Endothelial cell of umbilical vein (primary cell): ENCODE measurements around the gene LTBP1. TPM values are rescaled to one million over a fixed set of nuclear protein-coding genes. Genes with fewer than 3 reads are reported as not detected.

ENCODE experiments used
- BruUV-seq: library from RNA; stranded (reverse); fragments of 400-500 nt; replicated peaks from 2 replicates; lab custom pipeline; 2021; lab: Mats Ljungman, UMichigan
- CTCF ChIA-PET: fragments of 300-600, 350-600 bp; sonication (Branson Sonifier 250); formaldehyde crosslinking; loops from one replicate; lab custom pipeline; 2021; ENCODE audit warnings: antibody characterized with exemption, inconsistent platforms; lab: Charles Lee
- POLR2A ChIA-PET: fragments of 300-600, 350-600 bp; sonication (Branson Sonifier 250); formaldehyde crosslinking; loops from one replicate; lab custom pipeline; 2021; ENCODE audit warnings: antibody characterized with exemption, inconsistent platforms; lab: Charles Lee
- DNase-seq: peaks from one replicate; pipeline ENCODE4 v3.0.0-alpha.2; 2011; ENCODE audit warnings: low read depth, low spot score
- FAIRE-seq: peaks from 2 replicates; lab custom pipeline; 2011; peaks lifted over from hg19 to GRCh38; lab: Jason Lieb, UNC
- H2AFZ ChIP-seq: 2 replicates; pipeline ENCODE4 v1.6.0; 2012; ENCODE audit warnings: low read depth, low read length, control low read depth, inconsistent platforms
- H3K27ac ChIP-seq: 2 replicates; pipeline ENCODE4 v1.5.1; 2011; ENCODE audit warnings: low read depth, mild to moderate bottlenecking, control low read depth, low read length, moderate library complexity; ENCODE audit not compliant: insufficient read depth
- H3K27me3 ChIP-seq, 2 experiments: 2 replicates each; pipeline versions ENCODE4 v1.6.0 to v1.6.1; 2011; ENCODE audit warnings: low read length in 2 of 2, mixed read lengths in 1 of 2; ENCODE audit not compliant: control insufficient read depth in 2 of 2, insufficient read depth in 2 of 2
- H3K36me3 ChIP-seq, 2 experiments: 2 replicates in 1 of 2; 3 replicates in 1 of 2; pipeline ENCODE4 v1.5.1; 2011; ENCODE audit warnings: low read length in 2 of 2, mild to moderate bottlenecking in 1 of 2, moderate library complexity in 1 of 2; ENCODE audit not compliant: control insufficient read depth in 2 of 2, insufficient read depth in 2 of 2; ENCODE audit errors: extremely low read depth in 1 of 2
- H3K4me1 ChIP-seq: 3 replicates; pipeline ENCODE4 v1.5.1; 2011; ENCODE audit warnings: mild to moderate bottlenecking, low read length; ENCODE audit not compliant: control insufficient read depth, insufficient read depth; ENCODE audit errors: extremely low read depth
- H3K4me2 ChIP-seq: 2 replicates; pipeline ENCODE4 v1.6.1; 2011; ENCODE audit warnings: low read length, control low read depth, mixed read lengths; ENCODE audit not compliant: insufficient read depth
- H3K4me3 ChIP-seq, 3 experiments: fragments of 200-600 bp in 1 of 3; sonication (generic), shearing (Covaris generic) in 1 of 3; replicated peaks in 1 of 3; 2 replicates each; pipeline ENCODE4 v1.5.1; 2011 to 2016; ENCODE audit warnings: control low read depth in 3 of 3, low read length in 3 of 3, mild to moderate bottlenecking in 2 of 3, inconsistent platforms in 1 of 3, low read depth in 1 of 3, moderate library complexity in 1 of 3; ENCODE audit not compliant: insufficient read depth in 1 of 3
- H3K79me2 ChIP-seq: 2 replicates; pipeline ENCODE4 v1.6.0; 2012; ENCODE audit warnings: low read length, inconsistent platforms; ENCODE audit not compliant: control insufficient read depth, insufficient read depth
- H3K9ac ChIP-seq: replicated peaks from 2 replicates; pipeline ENCODE3; 2011; ENCODE audit warnings: low read length, control low read depth; ENCODE audit not compliant: insufficient read depth; ENCODE audit errors: extremely low read depth
- H3K9me1 ChIP-seq: replicated peaks from 3 replicates; pipeline ENCODE4 v1.6.0; 2011; ENCODE audit warnings: mild to moderate bottlenecking, low read length; ENCODE audit not compliant: control insufficient read depth, insufficient read depth; ENCODE audit errors: extremely low read depth
- H3K9me3 ChIP-seq: replicated peaks from 2 replicates; pipeline ENCODE4 v1.5.1; 2012; ENCODE audit warnings: low read length, inconsistent platforms; ENCODE audit not compliant: control insufficient read depth, insufficient read depth
- H4K20me1 ChIP-seq: replicated peaks from 2 replicates; pipeline ENCODE3; 2011; ENCODE audit warnings: mild to moderate bottlenecking, low read length; ENCODE audit not compliant: control insufficient read depth, insufficient read depth; ENCODE audit errors: extremely low read depth
- EZH2 ChIP-seq: IDR thresholded peaks from 2 replicates; pipeline ENCODE4 v1.6.1; 2012; ENCODE audit warnings: borderline replicate concordance, low read depth, mild to moderate bottlenecking, moderate library complexity, low read length, inconsistent platforms; ENCODE audit not compliant: severe bottlenecking
- FOS ChIP-seq: IDR thresholded peaks from 2 replicates; pipeline ENCODE4 v1.6.1; 2011; ENCODE audit warnings: mild to moderate bottlenecking, low read length, moderate library complexity, borderline replicate concordance; ENCODE audit not compliant: insufficient read depth
- GATA2 ChIP-seq: IDR thresholded peaks from 2 replicates; pipeline ENCODE4 v1.7.0; 2011; ENCODE audit warnings: low read depth, mild to moderate bottlenecking, moderate library complexity, mixed read lengths, low read length; ENCODE audit not compliant: insufficient read length, insufficient read depth
- JUN ChIP-seq: IDR thresholded peaks from 2 replicates; pipeline ENCODE4 v1.6.1; 2011; ENCODE audit warnings: borderline replicate concordance, low read depth; ENCODE audit not compliant: insufficient read length, insufficient read depth
- MYC ChIP-seq: IDR thresholded peaks from one replicate; pipeline ENCODE4 v1.6.1; 2011; ENCODE audit warnings: mild to moderate bottlenecking, low read depth, low read length
- POLR2A ChIP-seq: IDR thresholded peaks from 2 replicates; pipeline ENCODE4 v1.6.1; 2012; ENCODE audit warnings: low read depth, mild to moderate bottlenecking, control low read depth, low read length
- POLR2AphosphoS5 ChIP-seq: IDR thresholded peaks from 2 replicates; pipeline ENCODE4 v1.6.1; 2012; ENCODE audit warnings: low read depth, mild to moderate bottlenecking, control low read depth, low read length, moderate library complexity; ENCODE audit not compliant: insufficient read depth
- dilution Hi-C: fragments of 300-500 bp; cut with MboI; formaldehyde crosslinking; loops from one replicate; pipeline ENCODE4 v1.15.0; 2019; ENCODE audit warnings: low sequenced_read_pairs; ENCODE audit not compliant: extremely low pct_ligation_motif_present
- intact Hi-C: fragments of 100-400 bp; cut with micrococcal nuclease; formaldehyde crosslinking; loops from one replicate; pipeline ENCODE4 v1.10.0; 2022
- polyA plus RNA-seq, 4 experiments: library from polyadenylated mRNA; depleted of rRNA in 3 of 4; stranded (reverse) in 3 of 4; unstranded in 1 of 4; fragments of >200 nt; gene quantifications; 2 replicates each; pipeline versions ENCODE4 v1.2.1 to v1.2.3, GENCODE V29; 2011 to 2012; ENCODE audit warnings: missing spikeins in 1 of 4
- total RNA-seq: library from RNA; stranded (reverse); gene quantifications from 2 replicates; pipeline ENCODE4 v1.2.3, GENCODE V29; 2021
- TF ChIP-seq, protein P1 (sequence below): IDR thresholded peaks from 2 replicates; pipeline ENCODE4 v1.6.1; 2011; ENCODE audit not compliant: insufficient read depth, insufficient read length
- TF ChIP-seq, protein P2 (sequence below), 2 donors: IDR thresholded peaks; 1 replicate in 1 of 2; 2 replicates in 1 of 2; pipeline ENCODE4 v1.5.1; 2011; ENCODE audit warnings: low read length in 2 of 2, mild to moderate bottlenecking in 2 of 2, moderate library complexity in 2 of 2, control low read depth in 1 of 2, inconsistent platforms in 1 of 2, low read depth in 1 of 2; ENCODE audit not compliant: insufficient read depth in 1 of 2; ENCODE audit errors: extremely low read depth in 1 of 2

LTBP1 gene
- total and polyA plus RNA-seq, 2 donors (not counting 3 experiments of a cell fraction or from before 2014, with no cell fraction given): 57.4 to 68.2 TPM

DNA sequence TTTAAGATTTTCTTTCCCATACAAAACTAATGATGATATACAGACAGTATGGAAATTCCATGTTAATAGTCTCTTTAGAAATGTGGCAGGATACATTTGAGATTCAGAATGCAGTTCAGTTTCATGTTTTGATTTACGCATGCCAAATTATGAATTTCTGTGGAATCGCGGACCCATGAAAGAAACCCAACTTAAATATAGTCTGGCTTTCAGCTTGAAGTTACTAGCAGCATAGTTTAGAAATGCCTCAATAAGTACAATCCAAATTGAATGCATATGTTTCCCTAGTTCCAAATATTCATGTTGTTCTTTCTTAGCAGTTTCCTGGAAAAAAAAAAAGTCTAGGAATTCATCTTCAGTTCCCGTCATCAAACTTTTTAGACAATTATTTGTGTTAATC, 365.6 kb downstream of the LTBP1 start:
- Histone ChIP-seq H3K27ac (no peak overlapping the region), H4K20me1 (no peaks in the 10 kb centered on the region), H3K4me2 (no peak overlapping the region), H3K79me2 (no peaks in the 10 kb centered on the region), H3K9ac (no peak overlapping the region), H3K36me3 (peaks cover 0 to 2% of the 10 kb centered on the region in 2 experiments), H3K27me3 (no peaks in the 10 kb centered on the region), H3K9me1 (no peaks in the 10 kb centered on the region), H3K4me3 (no peak overlapping the region), H3K9me3 (no peaks in the 10 kb centered on the region), H2AFZ (no peak overlapping the region), H3K4me1 (no peaks in the 10 kb centered on the region)
- intact Hi-C loops (no loop called here), dilution Hi-C loops (no loop called here)
- ChIA-PET CTCF (no interaction called here), POLR2A (interaction anchor here (0.7 kb wide), 1 partner anchor 1045 kb away, joined by 4 read pairs; no protein-coding TSS in a partner anchor)
- BruUV-seq: no TSS peak
- no peak for TF ChIP-seq JUN
- no peak for TF ChIP-seq GATA2
- no peak for TF ChIP-seq POLR2A
- TF ChIP-seq POLR2AphosphoS5: no peak
- no peak for TF ChIP-seq FOS
- TF ChIP-seq, protein P1, sequence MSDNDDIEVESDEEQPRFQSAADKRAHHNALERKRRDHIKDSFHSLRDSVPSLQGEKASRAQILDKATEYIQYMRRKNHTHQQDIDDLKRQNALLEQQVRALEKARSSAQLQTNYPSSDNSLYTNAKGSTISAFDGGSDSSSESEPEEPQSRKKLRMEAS: no peak
- TF ChIP-seq, protein P2, sequence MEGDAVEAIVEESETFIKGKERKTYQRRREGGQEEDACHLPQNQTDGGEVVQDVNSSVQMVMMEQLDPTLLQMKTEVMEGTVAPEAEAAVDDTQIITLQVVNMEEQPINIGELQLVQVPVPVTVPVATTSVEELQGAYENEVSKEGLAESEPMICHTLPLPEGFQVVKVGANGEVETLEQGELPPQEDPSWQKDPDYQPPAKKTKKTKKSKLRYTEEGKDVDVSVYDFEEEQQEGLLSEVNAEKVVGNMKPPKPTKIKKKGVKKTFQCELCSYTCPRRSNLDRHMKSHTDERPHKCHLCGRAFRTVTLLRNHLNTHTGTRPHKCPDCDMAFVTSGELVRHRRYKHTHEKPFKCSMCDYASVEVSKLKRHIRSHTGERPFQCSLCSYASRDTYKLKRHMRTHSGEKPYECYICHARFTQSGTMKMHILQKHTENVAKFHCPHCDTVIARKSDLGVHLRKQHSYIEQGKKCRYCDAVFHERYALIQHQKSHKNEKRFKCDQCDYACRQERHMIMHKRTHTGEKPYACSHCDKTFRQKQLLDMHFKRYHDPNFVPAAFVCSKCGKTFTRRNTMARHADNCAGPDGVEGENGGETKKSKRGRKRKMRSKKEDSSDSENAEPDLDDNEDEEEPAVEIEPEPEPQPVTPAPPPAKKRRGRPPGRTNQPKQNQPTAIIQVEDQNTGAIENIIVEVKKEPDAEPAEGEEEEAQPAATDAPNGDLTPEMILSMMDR (IDR thresholded peaks at IDR 0.05; ENCODE audit: extremely low read depth in 1 of 2, insufficient read depth in 1 of 2, low read depth in 1 of 2, low read length in 2 of 2): no peak
- TF ChIP-seq EZH2: no peak
- no peak for TF ChIP-seq MYC
- no peak for FAIRE-seq
- no peak for DNase-seq
